Common myeloid progenitor, CD34-positive (primary cell): ENCODE data around the gene RDH16.
A peak's percentile ranks its signal among the peaks of the same experiment; 100 is the strongest.

Experiments used
- CTCF ChIA-PET: fragments of 350-600 bp; sonication (Branson Sonifier 250); formaldehyde crosslinking; loops from one replicate; lab custom pipeline; 2021; ENCODE audit warnings: antibody characterized with exemption; lab: Charles Lee
- POLR2A ChIA-PET: fragments of 350-600 bp; sonication (Branson Sonifier 250); formaldehyde crosslinking; loops from one replicate; lab custom pipeline; 2021; ENCODE audit warnings: antibody characterized with exemption; lab: Charles Lee
- DNase-seq, 3 donors: peaks; one replicate each; pipeline versions ENCODE4 v3.0.0 to v3.0.0-alpha.2; 2013
- H3K27ac ChIP-seq, 2 experiments: 1 replicate in 1 of 2; 2 replicates in 1 of 2; pipeline ENCODE4 v1.7.0; 2013; ENCODE audit warnings: inconsistent platforms in 2 of 2, low read length in 2 of 2, mild to moderate bottlenecking in 2 of 2, low read depth in 1 of 2, moderate library complexity in 1 of 2; ENCODE audit not compliant: severe bottlenecking in 2 of 2, insufficient read depth in 1 of 2, poor library complexity in 1 of 2
- H3K27me3 ChIP-seq, 5 experiments: replicated peaks in 2 of 5; 1 replicate in 3 of 5; 2 replicates in 2 of 5; pipeline versions ENCODE4 v1.6.1 to v1.7.0; 2013; ENCODE audit warnings: low read length in 4 of 5, mild to moderate bottlenecking in 2 of 5, moderate library complexity in 2 of 5, inconsistent platforms in 1 of 5; ENCODE audit not compliant: insufficient read depth in 5 of 5, control insufficient read depth in 4 of 5
- H3K36me3 ChIP-seq, 4 experiments: 1 replicate in 2 of 4; 2 replicates in 2 of 4; pipeline versions ENCODE4 v1.6.1 to v1.7.0; 2013; ENCODE audit warnings: low read length in 3 of 4, control low read depth in 1 of 4, mild to moderate bottlenecking in 1 of 4; ENCODE audit not compliant: control insufficient read depth in 4 of 4, insufficient read depth in 4 of 4
- H3K4me1 ChIP-seq, 4 experiments: 1 replicate in 3 of 4; 2 replicates in 1 of 4; pipeline versions ENCODE4 v1.6.1 to v1.7.1; 2013; ENCODE audit warnings: low read length in 3 of 4, mild to moderate bottlenecking in 3 of 4, control low read depth in 1 of 4, inconsistent platforms in 1 of 4, moderate library complexity in 1 of 4; ENCODE audit not compliant: control insufficient read depth in 4 of 4, insufficient read depth in 4 of 4; ENCODE audit errors: control extremely low read depth in 1 of 4
- H3K4me3 ChIP-seq, 7 experiments: 1 replicate in 4 of 7; 2 replicates in 3 of 7; pipeline versions ENCODE4 v1.5.1 to v1.7.0; 2013; ENCODE audit warnings: mild to moderate bottlenecking in 7 of 7, low read length in 6 of 7, moderate library complexity in 6 of 7, inconsistent platforms in 2 of 7, low read depth in 2 of 7, control low read depth in 1 of 7; ENCODE audit not compliant: insufficient read depth in 4 of 7, control insufficient read depth in 1 of 7; ENCODE audit errors: extremely low read depth in 1 of 7
- H3K9me3 ChIP-seq, 5 experiments: 1 replicate in 4 of 5; 2 replicates in 1 of 5; pipeline versions ENCODE4 v1.6.1 to v1.7.1; 2013; ENCODE audit warnings: low read length in 4 of 5, mild to moderate bottlenecking in 2 of 5, inconsistent platforms in 1 of 5, low read depth in 1 of 5, moderate library complexity in 1 of 5; ENCODE audit not compliant: control insufficient read depth in 4 of 5, insufficient read depth in 2 of 5; ENCODE audit errors: control extremely low read depth in 1 of 5
- WGBS: methylation state at CpG from one replicate; pipeline ENCODE4 v1.1.5; 2013; ENCODE audit not compliant: insufficient coverage; 5-methylcytosine and 5-hydroxymethylcytosine counted together

Gene RDH16

GRCh38 chr12:57001448-57001906, 44.1 kb upstream of the RDH16 start:
- 43% methylated on average over 8 of the region's 13 CpGs for WGBS
- H3K4me3 ChIP-seq, result no peak overlapping the region
- CTCF ChIA-PET, result interaction anchor here (0.6 to 9.3 kb wide), 20 partner anchors 10 to 253 kb away, joined by 3 to 74 read pairs (median 4); partner anchors contain the start of genes NEMP1, PRIM1, STAT6 and TAC3
- POLR2A ChIA-PET, result interaction anchor here (1.5 kb wide), 1 partner anchor 13 kb away, joined by 5 read pairs; no protein-coding TSS in a partner anchor
- no peaks in the 10 kb centered on the region for H3K9me3 ChIP-seq
- DNase-seq, result peak; percentile 69 to 86 (median 79)
- H3K4me1 ChIP-seq, result peaks cover 9 to 22% (median 15%) of the 10 kb centered on the region in 4 experiments
- H3K36me3 ChIP-seq, result peaks cover 18 to 58% (median 49%) of the 10 kb centered on the region in 4 experiments
- H3K27me3 ChIP-seq, result no peaks in the 10 kb centered on the region
- H3K27ac ChIP-seq, result no peak overlapping the region

GRCh38 chr12:57000393-57000792, 43.0 kb upstream of the RDH16 start:
- no CpG with 5 or more reads among the region's 1 CpG for WGBS
- Histone ChIP-seq H3K4me3 (no peak overlapping the region), H3K27me3 (no peaks in the 10 kb centered on the region), H3K36me3 (peaks cover 18 to 62% (median 51%) of the 10 kb centered on the region in 4 experiments), H3K27ac (no peak overlapping the region), H3K4me1 (peaks cover 6 to 16% (median 10%) of the 10 kb centered on the region in 4 experiments), H3K9me3 (no peaks in the 10 kb centered on the region)
- CTCF ChIA-PET, result interaction anchor here (0.7 to 9.3 kb wide), 5 partner anchors 9 to 247 kb away, joined by 4 to 67 read pairs (median 17); partner anchors contain the start of gene STAT6
- DNase-seq, result no peak
- POLR2A ChIA-PET, result no interaction called here

- Histone ChIP-seq H3K27me3 (no peaks in the 10 kb centered on the region), H3K36me3 (peaks cover 16 to 59% (median 50%) of the 10 kb centered on the region in 4 experiments), H3K9me3 (no peaks in the 10 kb centered on the region), H3K4me3 (no peak overlapping the region), H3K4me1 (peaks cover 0 to 7% (median 3%) of the 10 kb centered on the region in 4 experiments), H3K27ac (no peak overlapping the region)
- DNase-seq, result no peak
- ChIA-PET POLR2A (no interaction called here), CTCF (interaction anchor here (1.2 to 9.3 kb wide), 5 partner anchors 12 to 229 kb away, joined by 3 to 67 read pairs (median 3); no protein-coding TSS in a partner anchor)
- WGBS, result 95% methylated on average over 3 of the region's 4 CpGs
Measured at GRCh38 chr12:56999456-56999855, 42.0 kb upstream of the RDH16 start.

- DNase-seq, result no peak
- no peak overlapping the region for H3K27ac ChIP-seq
- ChIA-PET CTCF (interaction anchor here (1.0 to 9.3 kb wide), 6 partner anchors 9 to 228 kb away, joined by 3 to 67 read pairs (median 3); no protein-coding TSS in a partner anchor), POLR2A (no interaction called here)
- H3K4me3 ChIP-seq, result no peak overlapping the region
- H3K9me3 ChIP-seq, result no peaks in the 10 kb centered on the region
- H3K4me1 ChIP-seq, result peaks cover 0 to 7% (median 3%) of the 10 kb centered on the region in 4 experiments
- H3K27me3 ChIP-seq, result no peaks in the 10 kb centered on the region
- peaks cover 15 to 54% (median 45%) of the 10 kb centered on the region in 4 experiments for H3K36me3 ChIP-seq
- WGBS, result 86% methylated on average over 3 of the region's 4 CpGs
Measured at GRCh38 chr12:56998981-56999380, 41.6 kb upstream of the RDH16 start.

GRCh38 chr12:56998316-56998715, 40.9 kb upstream of the RDH16 start:
- CTCF ChIA-PET, result interaction anchor here (1.0 to 9.3 kb wide), 5 partner anchors 10 to 227 kb away, joined by 3 to 67 read pairs (median 3); no protein-coding TSS in a partner anchor
- WGBS, result 95% methylated on average over 6 of the region's 6 CpGs
- Histone ChIP-seq H3K36me3 (peaks cover 12 to 47% (median 38%) of the 10 kb centered on the region in 4 experiments), H3K27ac (no peak overlapping the region), H3K4me1 (peaks cover 0 to 7% (median 3%) of the 10 kb centered on the region in 4 experiments), H3K4me3 (no peak overlapping the region), H3K27me3 (no peaks in the 10 kb centered on the region), H3K9me3 (no peaks in the 10 kb centered on the region)
- POLR2A ChIA-PET, result no interaction called here
- no peak for DNase-seq

GRCh38 chr12:56996793-56997545, 39.6 kb upstream of the RDH16 start:
- Histone ChIP-seq H3K27me3 (no peaks in the 10 kb centered on the region), H3K9me3 (no peaks in the 10 kb centered on the region), H3K4me1 (peaks cover 0 to 11% (median 6%) of the 10 kb centered on the region in 4 experiments), H3K27ac (no peak overlapping the region), H3K4me3 (no peak overlapping the region), H3K36me3 (peaks cover 3 to 34% (median 26%) of the 10 kb centered on the region in 4 experiments)
- POLR2A ChIA-PET, result no interaction called here
- no peak for DNase-seq
- CTCF ChIA-PET, result interaction anchor here (0.7 to 2.2 kb wide), 6 partner anchors 9 to 237 kb away, joined by 3 to 11 read pairs (median 5); partner anchors contain the start of genes STAT6 and ZBTB39
- WGBS, result 98% methylated on average over 10 of the region's 12 CpGs
